Liver (tissue), 9 donors: ENCODE data around the gene TNFRSF17. TPM values are rescaled to one million over a fixed set of nuclear protein-coding genes. Genes with fewer than 3 reads are reported as not detected.

Experiments used
- DNase-seq: peaks from one replicate; pipeline ENCODE4 v3.0.0-alpha.2; 2017; ENCODE audit warnings: low spot score
- H3K27ac ChIP-seq, 2 donors: one replicate each; pipeline ENCODE4 v1.7.0; 2013; ENCODE audit warnings: inconsistent platforms in 2 of 2, low read length in 2 of 2, control low read depth in 1 of 2, low read depth in 1 of 2, mild to moderate bottlenecking in 1 of 2
- H3K27me3 ChIP-seq, 4 donors: one replicate each; pipeline versions ENCODE4 v1.6.1 to v1.7.0; 2013; ENCODE audit warnings: low read length in 3 of 4, inconsistent platforms in 1 of 4, mild to moderate bottlenecking in 1 of 4, moderate library complexity in 1 of 4; ENCODE audit not compliant: control insufficient read depth in 4 of 4, insufficient read depth in 4 of 4
- H3K36me3 ChIP-seq, 4 donors: one replicate each; pipeline versions ENCODE4 v1.6.1 to v1.7.0; 2013; ENCODE audit warnings: low read length in 3 of 4, mild to moderate bottlenecking in 3 of 4, low read depth in 1 of 4, moderate library complexity in 1 of 4; ENCODE audit not compliant: control insufficient read depth in 4 of 4, insufficient read depth in 3 of 4
- H3K4me1 ChIP-seq, 4 donors: one replicate each; pipeline versions ENCODE4 v1.6.1 to v1.7.0; 2013; ENCODE audit warnings: low read length in 3 of 4, mild to moderate bottlenecking in 3 of 4, moderate library complexity in 1 of 4; ENCODE audit not compliant: control insufficient read depth in 4 of 4, insufficient read depth in 4 of 4
- H3K4me3 ChIP-seq, 3 donors: one replicate each; pipeline versions ENCODE4 v1.6.1 to v1.7.0; 2013; ENCODE audit warnings: low read length in 3 of 3, control low read depth in 1 of 3, low read depth in 1 of 3, mild to moderate bottlenecking in 1 of 3
- H3K9ac ChIP-seq, 2 donors: one replicate each; pipeline ENCODE4 v1.7.0; 2013; ENCODE audit warnings: low read length in 2 of 2, mild to moderate bottlenecking in 2 of 2, moderate library complexity in 2 of 2, control low read depth in 1 of 2, low read depth in 1 of 2
- H3K9me3 ChIP-seq, 4 donors: one replicate each; pipeline versions ENCODE4 v1.6.1 to v1.7.0; 2013; ENCODE audit warnings: low read length in 3 of 4; ENCODE audit not compliant: control insufficient read depth in 4 of 4
- CTCF ChIP-seq: fragments of 150-350 bp; IDR thresholded peaks from 2 replicates; pipeline ENCODE4 v1.5.1; 2017; ENCODE audit warnings: improper control_type of control experiment, low read depth, low read length; ENCODE audit not compliant: missing input control
- EGR1 ChIP-seq, 2 donors: IDR thresholded peaks; 2 replicates each; pipeline ENCODE4 v1.6.1; 2016 to 2018; ENCODE audit warnings: antibody characterized with exemption in 2 of 2, low read depth in 2 of 2
- HNF4A ChIP-seq, 2 donors: conservative IDR thresholded peaks; 2 replicates each; pipeline ENCODE4 v1.6.1; 2016; ENCODE audit warnings: antibody characterized with exemption in 2 of 2, mild to moderate bottlenecking in 2 of 2
- JUND ChIP-seq, 2 donors: IDR thresholded peaks; 2 replicates each; pipeline ENCODE4 v1.6.1; 2016; ENCODE audit warnings: antibody characterized with exemption in 2 of 2
- MAX ChIP-seq: IDR thresholded peaks from 2 replicates; pipeline ENCODE4 v1.6.1; 2016; ENCODE audit warnings: antibody characterized with exemption
- NR2F2 ChIP-seq: IDR thresholded peaks from 2 replicates; pipeline ENCODE4 v1.6.1; 2016; ENCODE audit warnings: antibody characterized with exemption
- REST ChIP-seq: IDR thresholded peaks from 2 replicates; pipeline ENCODE4 v1.6.1; 2016; ENCODE audit warnings: antibody characterized with exemption, mild to moderate bottlenecking
- RXRA ChIP-seq, 2 donors: IDR thresholded peaks; 2 replicates each; pipeline ENCODE4 v1.6.1; 2017 to 2018; ENCODE audit warnings: antibody characterized with exemption in 2 of 2, mild to moderate bottlenecking in 1 of 2
- SP1 ChIP-seq: IDR thresholded peaks from 2 replicates; pipeline ENCODE4 v1.6.1; 2018; ENCODE audit warnings: antibody characterized with exemption, mild to moderate bottlenecking
- TAF1 ChIP-seq: conservative IDR thresholded peaks from 2 replicates; pipeline ENCODE4 v1.6.1; 2016; ENCODE audit warnings: antibody characterized with exemption, mild to moderate bottlenecking
- YY1 ChIP-seq: IDR thresholded peaks from 2 replicates; pipeline ENCODE4 v1.6.1; 2016; ENCODE audit warnings: antibody characterized with exemption, mild to moderate bottlenecking
- WGBS: extraction: QIAGEN DNeasy Blood & Tissue Kit; methylation state at CpG from one replicate; pipeline ENCODE4 v1.1.7; 2013; 5-methylcytosine and 5-hydroxymethylcytosine counted together
- polyA plus RNA-seq, 2 donors: library from polyadenylated mRNA; stranded (reverse) in 1 of 2; unstranded in 1 of 2; fragments of 200-250 nt in 1 of 2; fragments of >200 nt in 1 of 2; fragmentation: Nextera tagmentation in 1 of 2; extraction: Ambion mirVana in 1 of 2; gene quantifications; one replicate each; pipeline versions ENCODE4 v1.2.1 to v1.2.3, GENCODE V29; 2013 to 2015
- total RNA-seq, 2 donors: library from RNA; depleted of rRNA; stranded (reverse); fragments of >200 nt; gene quantifications; one replicate each; pipeline ENCODE4 v1.2.3, GENCODE V29; 2014
- donor health status: healthy.
- donor health status: healthy.
- donor health status: healthy.
- donor health status: healthy.
- donor health status: healthy.

The TNFRSF17 gene
- total and polyA plus RNA-seq, 4 donors: 0.17 to 2.6 (median 0.28) TPM; not detected in 1

GRCh38 chr16:11996433-11997330 lies 31.7 kb downstream of the TNFRSF17 start (continued):
- TF ChIP-seq REST: no peak
- TF ChIP-seq EGR1 (IDR thresholded peaks at IDR 0.05; ENCODE audit: low read depth in 2 of 2): no peak

- Histone ChIP-seq H3K27me3 (no peaks in the 10 kb centered on the region), H3K4me3 (no peak overlapping the region), H3K4me1 (no peaks in the 10 kb centered on the region), H3K36me3 (no peaks in the 10 kb centered on the region), H3K9ac (no peak overlapping the region), H3K9me3 (no peaks in the 10 kb centered on the region), H3K27ac (no peak overlapping the region)
- WGBS: 95% methylated on average over 6 of the region's 6 CpGs
- TF ChIP-seq YY1 (no peak), JUND (IDR thresholded peaks at IDR 0.05) (no peak), MAX (no peak), HNF4A (conservative IDR thresholded peaks at IDR 0.05) (no peak), SP1 (no peak), REST (no peak), EGR1 (IDR thresholded peaks at IDR 0.05; ENCODE audit: low read depth in 2 of 2) (no peak), TAF1 (no peak), CTCF (no peak), RXRA (IDR thresholded peaks at IDR 0.05) (no peak), NR2F2 (no peak)
- DNase-seq: no peak
Observed at GRCh38 chr16:12000032-12000431, 35.0 kb downstream of the TNFRSF17 start.
